Panc1 (cell line): ENCODE data around the gene ADD1.

Experiments
- CTCF ChIP-seq: fragments of 450-650 bp; IDR thresholded peaks from 2 replicates; pipeline ENCODE4 v1.5.1; 2017; ENCODE audit warnings: mild to moderate bottlenecking
- POLR2AphosphoS5 ChIP-seq: IDR thresholded peaks from 2 replicates; pipeline ENCODE4 v1.6.1; 2012; ENCODE audit warnings: mild to moderate bottlenecking, low read depth, low read length, moderate library complexity
- REST ChIP-seq, 2 experiments: IDR thresholded peaks; 2 replicates each; pipeline ENCODE4 v1.6.1; 2011 to 2012; ENCODE audit warnings: low read depth in 2 of 2, control low read depth in 1 of 2, low read length in 1 of 2, mild to moderate bottlenecking in 1 of 2, moderate library complexity in 1 of 2; ENCODE audit not compliant: insufficient read depth in 1 of 2
- SIN3A ChIP-seq: IDR thresholded peaks from 2 replicates; pipeline ENCODE4 v1.6.1; 2012; ENCODE audit warnings: low read depth, mild to moderate bottlenecking, low read length, moderate library complexity, borderline replicate concordance; ENCODE audit not compliant: insufficient read depth
- TCF7L2 ChIP-seq: IDR thresholded peaks from 2 replicates; pipeline ENCODE4 v1.6.1; 2011; ENCODE audit warnings: mild to moderate bottlenecking, low read depth, low read length, inconsistent platforms

GRCh38 chr4:2848449-2848848, 4.8 kb downstream of the ADD1 start:
- TF ChIP-seq CTCF (no peak), REST (IDR thresholded peaks at IDR 0.05; ENCODE audit: insufficient read depth in 1 of 2, low read depth in 2 of 2, low read length in 1 of 2) (no peak), TCF7L2 (no peak), POLR2AphosphoS5 (no peak), SIN3A (no peak)
